ENCODE measurements around the gene RCOR3. TPM values are rescaled to one million over a fixed set of nuclear protein-coding genes. Genes with fewer than 3 reads are reported as not detected.

Gene RCOR3
- total and polyA plus RNA-seq, 2 of the 8 experiments (the other 6 are each of a cell fraction or from before 2014, with no cell fraction given): 21.4 to 36.3 TPM

DNA sequence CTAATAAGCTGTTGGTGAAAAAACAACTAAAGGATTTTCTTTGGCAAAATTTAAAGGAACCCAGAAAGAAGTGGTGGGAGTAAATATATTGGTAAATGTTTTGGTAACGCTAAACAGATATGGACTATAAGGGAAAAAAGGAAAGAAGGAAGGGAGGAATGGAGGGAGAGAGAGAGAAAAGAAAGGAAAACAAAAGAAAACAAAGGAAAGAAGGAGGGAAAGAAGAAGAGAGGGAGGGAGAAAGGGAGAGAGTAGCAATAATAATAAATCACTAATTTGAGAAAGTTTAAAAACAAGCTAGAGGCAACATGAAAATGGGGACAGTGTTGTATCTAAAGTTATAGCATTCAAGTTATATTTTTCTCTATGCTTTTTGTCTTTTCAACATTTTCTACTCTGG is 43.6 kb upstream of the RCOR3 start:
- Histone ChIP-seq H2AK5ac (ENCODE audit: low read depth, low read length) (no peak overlapping the region), H2BK5ac (ENCODE audit: low read depth, low read length) (no peak overlapping the region), H3K18ac (ENCODE audit: extremely low read depth, low read length) (no peak overlapping the region), H3K4me1 (replicated peaks in 1 of 4; ENCODE audit: control insufficient read depth in 3 of 4, insufficient read depth in 4 of 4, low read length in 3 of 4) (no peaks in the 10 kb centered on the region), H3K14ac (ENCODE audit: insufficient read length) (no peak overlapping the region), H2AFZ (ENCODE audit: low read length) (no peak overlapping the region), H3K23me2 (ENCODE audit: low read depth, low read length) (no peaks in the 10 kb centered on the region), H3K79me1 (ENCODE audit: low read depth, low read length) (no peaks in the 10 kb centered on the region), H4K20me1 (replicated peaks in 1 of 2; ENCODE audit: control insufficient read depth in 1 of 2, insufficient read depth in 2 of 2, low read length in 2 of 2) (no peaks in the 10 kb centered on the region), H4K8ac (ENCODE audit: extremely low read depth, insufficient read depth, low read length) (no peak overlapping the region), H3K9ac (replicated peaks in 1 of 4; ENCODE audit: extremely low read depth in 1 of 4, low read depth in 3 of 4, low read length in 3 of 4) (no peak overlapping the region), H3K27ac (ENCODE audit: low read depth, low read length) (no peak overlapping the region), H2BK20ac (ENCODE audit: low read length) (no peak overlapping the region), H4K5ac (ENCODE audit: insufficient read length, low read depth, low read length) (no peak overlapping the region), H3K27me3 (replicated peaks in 1 of 4; ENCODE audit: control insufficient read depth in 3 of 4, extremely low read depth in 1 of 4, insufficient read depth in 3 of 4, low read length in 3 of 4) (no peaks in the 10 kb centered on the region), H2BK12ac (ENCODE audit: low read depth, low read length) (no peak overlapping the region), H3K79me2 (ENCODE audit: control insufficient read depth in 1 of 2, insufficient read depth in 2 of 2, low read length in 2 of 2) (no peaks in the 10 kb centered on the region), H2BK15ac (ENCODE audit: low read length) (no peak overlapping the region), H3K9me3 (ENCODE audit: insufficient read depth in 2 of 2, low read depth in 1 of 2, low read length in 1 of 2) (no peaks in the 10 kb centered on the region), H3K56ac (replicated peaks; ENCODE audit: insufficient read length, low read depth, low read length) (no peak overlapping the region), H2BK120ac (replicated peaks; ENCODE audit: low read depth, low read length) (no peak overlapping the region), H3K36me3 (ENCODE audit: control insufficient read depth in 2 of 4, insufficient read depth in 4 of 4, low read length in 3 of 4) (no peaks in the 10 kb centered on the region), H3K4me3 (ENCODE audit: extremely low read depth in 1 of 4, insufficient read depth in 2 of 4, low read depth in 3 of 4, low read length in 4 of 4) (no peak overlapping the region), H3K23ac (ENCODE audit: insufficient read length) (no peak overlapping the region), H4K91ac (replicated peaks; ENCODE audit: insufficient read length, low read length) (no peak overlapping the region), H3K4ac (replicated peaks; ENCODE audit: insufficient read length, low read depth, low read length) (no peak overlapping the region), H3K4me2 (ENCODE audit: insufficient read depth in 1 of 2, low read depth in 2 of 2, low read length in 2 of 2) (no peak overlapping the region)
- ChIA-PET POLR2A (ENCODE audit: partially characterized antibody) (interaction anchor here (0.6 to 1.6 kb wide), 2 partner anchors 25 to 842 kb away, joined by 3 to 5 read pairs; no protein-coding TSS in a partner anchor), CTCF (ENCODE audit: partially characterized antibody) (interaction anchor here (0.8 kb wide), 1 partner anchor 769 kb away, joined by 3 read pairs; no protein-coding TSS in a partner anchor)
- FAIRE-seq (no peak), DNase-seq (ENCODE audit: low read depth in 1 of 2, low spot score in 2 of 2) (no peak)
- 100% methylated on average over 1 of the region's 1 CpG; no CpG with 5 or more reads in 1 of the 2 experiments for WGBS, 2 experiments (ENCODE audit: extremely low coverage in 1 of 2, insufficient coverage in 1 of 2, insufficient read length in 1 of 2, insufficient replicate concordance in 2 of 2, low coverage in 1 of 2, low lambda C conversion rate in 2 of 2, missing lambda C conversion rate in 1 of 2)
- TF ChIP-seq RXRA (IDR thresholded peaks at IDR 0.05; ENCODE audit: insufficient read depth, low read depth, low read length) (no peak), NANOG (IDR thresholded peaks at IDR 0.05; ENCODE audit: insufficient read depth, low read depth, low read length, poor library complexity, severe bottlenecking) (no peak), TEAD4 (IDR thresholded peaks at IDR 0.05; ENCODE audit: low read depth, low read length) (no peak), YY1 (IDR thresholded peaks at IDR 0.05; ENCODE audit: low read depth, low read length) (no peak), POU5F1 (IDR thresholded peaks at IDR 0.05; ENCODE audit: low read depth, low read length) (no peak), EP300 (IDR thresholded peaks at IDR 0.05; ENCODE audit: borderline replicate concordance in 1 of 2, low read depth in 2 of 2, low read length in 2 of 2) (no peak), RAD21 (IDR thresholded peaks at IDR 0.05 in 1 of 2, conservative IDR thresholded peaks at IDR 0.05 in 1 of 2; ENCODE audit: low read depth in 2 of 2, low read length in 2 of 2) (no peak), BRCA1 (IDR thresholded peaks at IDR 0.05; ENCODE audit: low read depth, low read length) (no peak), POLR2A (IDR thresholded peaks at IDR 0.05; ENCODE audit: control extremely low read depth in 1 of 2, low read depth in 2 of 2, low read length in 2 of 2) (no peak), CHD2 (IDR thresholded peaks at IDR 0.05; ENCODE audit: low read length) (no peak), KDM5A (IDR thresholded peaks at IDR 0.05; ENCODE audit: low read length) (no peak), GTF2F1 (IDR thresholded peaks at IDR 0.05; ENCODE audit: borderline replicate concordance, low read depth, low read length) (no peak), RBBP5 (IDR thresholded peaks at IDR 0.05; ENCODE audit: borderline replicate concordance, low read depth, low read length) (no peak), RNF2 (IDR thresholded peaks at IDR 0.05; ENCODE audit: borderline replicate concordance, low read depth, low read length, missing control alignments, poor library complexity, severe bottlenecking) (no peak)
